PC-9 (cell line): ENCODE results near the gene RIPOR3.

ENCODE experiments used
- EZH2 ChIP-seq: fragments of 200-600 bp; sonication (generic); IDR thresholded peaks from 2 replicates; pipeline ENCODE4 v1.8.0; 2017; ENCODE audit warnings: antibody characterized with exemption, low read depth
- TF ChIP-seq, protein P1 (sequence below): fragments of 200-600 bp; sonication (generic); conservative IDR thresholded peaks from 2 replicates; pipeline ENCODE4 v1.6.1; 2017; ENCODE audit warnings: mixed run types, antibody characterized with exemption, mild to moderate bottlenecking, moderate library complexity

GRCh38 chr20:50601511-50602431 lies 89.6 kb downstream of the RIPOR3 start:
- TF ChIP-seq, protein P1, sequence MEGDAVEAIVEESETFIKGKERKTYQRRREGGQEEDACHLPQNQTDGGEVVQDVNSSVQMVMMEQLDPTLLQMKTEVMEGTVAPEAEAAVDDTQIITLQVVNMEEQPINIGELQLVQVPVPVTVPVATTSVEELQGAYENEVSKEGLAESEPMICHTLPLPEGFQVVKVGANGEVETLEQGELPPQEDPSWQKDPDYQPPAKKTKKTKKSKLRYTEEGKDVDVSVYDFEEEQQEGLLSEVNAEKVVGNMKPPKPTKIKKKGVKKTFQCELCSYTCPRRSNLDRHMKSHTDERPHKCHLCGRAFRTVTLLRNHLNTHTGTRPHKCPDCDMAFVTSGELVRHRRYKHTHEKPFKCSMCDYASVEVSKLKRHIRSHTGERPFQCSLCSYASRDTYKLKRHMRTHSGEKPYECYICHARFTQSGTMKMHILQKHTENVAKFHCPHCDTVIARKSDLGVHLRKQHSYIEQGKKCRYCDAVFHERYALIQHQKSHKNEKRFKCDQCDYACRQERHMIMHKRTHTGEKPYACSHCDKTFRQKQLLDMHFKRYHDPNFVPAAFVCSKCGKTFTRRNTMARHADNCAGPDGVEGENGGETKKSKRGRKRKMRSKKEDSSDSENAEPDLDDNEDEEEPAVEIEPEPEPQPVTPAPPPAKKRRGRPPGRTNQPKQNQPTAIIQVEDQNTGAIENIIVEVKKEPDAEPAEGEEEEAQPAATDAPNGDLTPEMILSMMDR = no peak
- TF ChIP-seq EZH2 = no peak
